GM18526 (cell line): ENCODE results near the gene FBN2.

Experiments used
- POLR2A ChIP-seq: IDR thresholded peaks from 3 replicates; pipeline ENCODE4 v1.6.1; 2011; ENCODE audit not compliant: insufficient read length; ENCODE audit errors: extremely low read depth

FBN2 gene

GRCh38 chr5:128538250-128539037, 399 bp upstream of the FBN2 start:
- TF ChIP-seq POLR2A, result no peak

GRCh38 chr5:128537221-128537999, 635 bp downstream of the FBN2 start:
- no peak for TF ChIP-seq POLR2A

GRCh38 chr5:128536254-128537220, 1.5 kb downstream of the FBN2 start:
- TF ChIP-seq POLR2A, result no peak

GRCh38 chr5:128535251-128535650, 2.8 kb downstream of the FBN2 start:
- TF ChIP-seq POLR2A, result no peak

GRCh38 chr5:128534726-128535125, 3.3 kb downstream of the FBN2 start:
- no peak for TF ChIP-seq POLR2A

- no peak for TF ChIP-seq POLR2A
Observed at GRCh38 chr5:128532776-128533175, 5.3 kb downstream of the FBN2 start.

- TF ChIP-seq POLR2A, result no peak
Observed at GRCh38 chr5:128532127-128532526, 5.9 kb downstream of the FBN2 start.

- no peak for TF ChIP-seq POLR2A
Observed at GRCh38 chr5:128528637-128529255, 9.3 kb downstream of the FBN2 start.

- no peak for TF ChIP-seq POLR2A
Observed at GRCh38 chr5:128528126-128528525, 9.9 kb downstream of the FBN2 start.

- no peak for TF ChIP-seq POLR2A
Observed at GRCh38 chr5:128527077-128527476, 11.0 kb downstream of the FBN2 start.

- no peak for TF ChIP-seq POLR2A
Observed at GRCh38 chr5:128522336-128522735, 15.7 kb downstream of the FBN2 start.

- no peak for TF ChIP-seq POLR2A
Observed at GRCh38 chr5:128519827-128520226, 18.2 kb downstream of the FBN2 start.

GRCh38 chr5:128516978-128517377, 21.1 kb downstream of the FBN2 start:
- TF ChIP-seq POLR2A, result no peak

- no peak for TF ChIP-seq POLR2A
Observed at GRCh38 chr5:128513806-128514205, 24.2 kb downstream of the FBN2 start.

GRCh38 chr5:128512894-128513293, 25.2 kb downstream of the FBN2 start:
- no peak for TF ChIP-seq POLR2A

- TF ChIP-seq POLR2A, result no peak
Observed at GRCh38 chr5:128506643-128507042, 31.4 kb downstream of the FBN2 start.
